GM21515 (cell line): ENCODE measurements around the gene TYRP1.

Experiments
- ATAC-seq: cut with Tn5 transposase; IDR thresholded peaks from one replicate; pipeline ENCODE4 v1.9.1; 2021; ENCODE audit not compliant: unreplicated experiment

Gene TYRP1

GRCh38 chr9:12696931-12697622 is 3.9 kb downstream of the TYRP1 start:
- ATAC-seq: no peak

DNA sequence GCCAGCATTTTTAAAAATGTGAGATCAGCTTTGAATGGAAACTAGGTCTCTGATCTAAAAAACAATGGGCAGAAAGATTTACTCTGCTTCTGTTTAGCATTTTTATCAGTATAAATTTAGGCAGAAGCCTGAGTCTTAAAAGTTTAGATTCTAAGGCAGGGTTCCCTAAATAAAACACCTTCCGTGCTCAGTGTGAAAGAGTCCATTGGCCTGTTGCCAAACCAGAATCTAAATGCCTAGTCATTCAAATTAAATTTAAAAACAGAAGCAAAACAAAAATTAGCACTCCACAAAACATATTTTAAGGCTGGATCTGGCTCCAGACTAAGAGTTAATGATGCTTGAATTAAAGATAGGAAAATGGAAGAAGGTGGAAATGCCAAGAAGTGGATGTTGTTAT is 4.5 kb downstream of the TYRP1 start:
- ATAC-seq: no peak

- ATAC-seq: no peak
Observed at GRCh38 chr9:12698266-12698665, 5.1 kb downstream of the TYRP1 start.

DNA sequence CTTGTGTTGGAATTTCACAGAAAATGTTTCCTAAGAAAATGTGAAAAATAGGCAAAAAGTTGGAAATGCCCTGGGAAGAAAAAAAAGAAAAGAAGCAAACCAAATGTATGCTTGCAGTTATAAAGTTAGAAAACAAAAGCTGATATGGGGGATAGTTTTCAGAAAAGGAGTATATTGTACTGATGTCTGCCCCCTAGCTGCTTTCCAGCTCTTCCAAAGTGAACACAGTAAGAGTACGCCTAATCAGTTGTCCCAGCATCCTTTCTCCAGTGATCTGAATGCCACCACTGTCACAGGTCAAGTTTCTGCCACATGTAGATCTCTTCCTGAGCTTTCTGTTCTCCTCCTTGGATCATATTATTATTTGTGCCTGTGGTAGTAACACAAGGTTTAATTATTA is 5.8 kb downstream of the TYRP1 start:
- no peak for ATAC-seq

- no peak for ATAC-seq
Observed at GRCh38 chr9:12699529-12699928, 6.3 kb downstream of the TYRP1 start.

DNA sequence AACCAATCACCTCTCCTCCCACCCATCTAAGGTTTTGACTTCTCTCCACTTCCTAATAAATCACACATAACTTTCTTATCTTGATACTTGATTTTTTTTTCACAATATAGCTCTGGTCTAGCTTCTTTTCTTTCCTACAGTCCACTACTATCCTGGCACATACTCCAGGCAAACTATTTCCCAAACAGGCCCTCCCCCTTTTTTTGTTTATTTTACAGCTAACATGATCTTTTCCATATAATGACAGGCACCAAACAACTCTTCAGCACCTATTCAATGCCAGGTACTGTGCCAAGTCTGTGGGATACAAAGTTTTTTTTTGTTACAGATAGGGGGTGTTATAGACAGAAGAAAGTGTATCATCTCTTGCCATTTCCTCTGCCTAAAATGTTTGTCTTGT is 7.9 kb downstream of the TYRP1 start:
- ATAC-seq: no peak

GRCh38 chr9:12702160-12702758 is 9.1 kb downstream of the TYRP1 start:
- ATAC-seq: no peak

DNA sequence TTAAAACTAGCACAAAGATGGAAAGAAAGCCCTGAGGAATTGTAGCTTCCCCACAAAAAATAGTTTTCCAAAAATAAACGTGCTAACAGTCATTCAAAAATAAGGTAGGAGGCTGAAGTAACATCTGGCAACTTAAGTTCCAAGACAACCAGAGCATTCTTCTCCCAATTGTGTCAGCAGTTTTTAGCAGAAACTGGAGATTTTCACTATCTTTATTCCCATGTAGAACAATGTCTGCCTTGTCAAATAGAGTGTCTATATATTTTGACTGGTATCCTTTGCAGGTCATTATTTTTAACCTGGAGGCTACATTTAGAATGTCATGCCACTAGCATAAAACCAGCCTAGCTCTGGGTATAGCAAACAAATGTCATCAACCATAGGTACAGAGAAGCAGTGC is 10.8 kb downstream of the TYRP1 start:
- ATAC-seq: no peak

DNA sequence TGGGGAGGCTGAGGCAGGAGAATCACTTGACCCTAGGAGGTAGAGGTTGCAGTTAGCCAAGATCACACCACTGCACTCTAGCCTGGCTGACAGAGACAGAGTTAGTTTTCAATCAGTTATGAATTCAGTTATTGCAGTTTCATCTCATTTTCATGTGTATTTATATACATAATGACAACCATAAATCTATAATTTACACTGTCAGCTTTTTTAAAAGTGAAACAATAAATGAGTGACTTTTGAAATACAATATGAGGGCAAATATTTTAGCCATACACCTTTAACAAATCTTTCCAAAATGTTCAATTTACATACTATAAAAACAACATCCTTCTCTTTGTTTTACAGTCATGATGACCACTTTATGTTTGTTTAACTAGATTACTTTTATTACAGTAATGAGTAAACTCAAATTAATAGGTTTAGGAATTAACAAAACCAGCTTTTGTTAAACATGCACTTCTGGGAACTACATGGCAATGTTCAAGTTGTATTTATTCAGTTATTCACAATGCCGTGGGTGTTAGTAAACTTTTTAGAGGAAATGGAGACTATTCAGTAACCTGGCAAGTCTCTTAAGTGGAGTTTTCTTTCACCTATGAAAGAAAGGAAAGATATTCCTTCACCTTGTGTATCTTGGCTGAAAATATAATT is 12.7 kb downstream of the TYRP1 start:
- ATAC-seq: no peak

DNA sequence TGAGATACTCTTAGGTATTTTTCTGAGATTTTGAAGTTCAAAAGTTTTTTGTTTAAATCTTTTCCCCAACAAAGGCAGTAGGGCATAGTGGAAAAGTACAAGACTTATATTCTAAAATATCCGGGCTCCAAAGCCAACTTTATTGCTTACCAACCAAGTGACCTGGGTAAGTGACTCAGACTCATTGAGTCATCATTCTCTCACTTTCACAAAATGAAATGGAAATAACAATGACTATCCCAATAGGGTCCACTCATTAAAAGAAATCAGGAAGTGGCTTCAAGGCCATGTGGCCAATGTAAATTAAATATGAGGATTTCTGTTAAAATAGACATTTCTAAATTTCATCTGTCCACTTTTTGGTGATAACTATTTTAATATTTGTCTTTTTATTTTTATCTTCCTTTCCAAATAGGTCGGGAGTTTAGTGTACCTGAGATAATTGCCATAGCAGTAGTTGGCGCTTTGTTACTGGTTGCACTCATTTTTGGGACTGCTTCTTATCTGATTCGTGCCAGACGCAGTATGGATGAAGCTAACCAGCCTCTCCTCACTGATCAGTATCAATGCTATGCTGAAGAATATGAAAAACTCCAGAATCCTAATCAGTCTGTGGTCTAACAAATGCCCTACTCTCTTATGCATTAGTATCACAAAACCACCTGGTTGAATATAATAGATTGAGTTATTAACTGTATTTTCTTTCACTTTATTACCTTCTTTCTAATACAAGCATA is 15.5 kb downstream of the TYRP1 start:
- ATAC-seq: no peak

DNA sequence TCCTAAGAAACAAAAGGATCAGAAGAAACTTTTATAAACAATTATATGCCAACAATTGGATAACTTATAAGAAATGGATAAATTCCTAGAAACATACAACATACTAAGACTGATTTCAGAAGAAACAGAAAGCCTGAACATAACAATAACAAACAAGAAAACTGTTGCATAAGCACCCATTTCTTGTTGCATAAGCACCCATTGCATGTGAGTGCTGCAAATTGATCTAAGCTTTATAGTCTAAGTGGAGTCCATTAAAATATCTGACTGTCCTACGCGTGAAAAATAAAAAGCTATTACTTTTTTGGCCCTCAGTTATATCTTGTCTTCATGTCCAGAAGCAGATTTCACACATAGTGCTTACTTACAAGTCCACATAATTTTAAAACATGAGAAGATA is 19.3 kb downstream of the TYRP1 start:
- ATAC-seq: no peak

DNA sequence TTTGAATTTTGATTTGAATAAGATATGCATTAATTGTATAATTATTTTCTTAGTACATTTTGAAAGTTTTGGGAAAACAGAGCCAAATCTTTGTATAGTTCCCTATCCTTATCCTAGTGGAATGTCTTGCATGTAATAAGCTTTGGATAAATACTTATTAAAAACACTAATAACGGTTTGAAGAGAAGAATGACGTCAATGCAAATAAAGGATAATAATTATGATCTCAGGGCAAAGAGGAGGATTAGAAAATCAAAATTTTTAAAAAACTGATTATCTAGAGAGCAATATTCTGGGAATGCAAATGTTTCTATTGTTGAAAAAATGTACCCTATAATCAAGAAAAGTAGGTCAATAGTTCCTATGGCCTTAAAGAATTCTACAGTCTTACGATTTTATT is 22.1 kb downstream of the TYRP1 start:
- ATAC-seq: no peak

GRCh38 chr9:12716823-12717600 is 23.8 kb downstream of the TYRP1 start:
- no peak for ATAC-seq

DNA sequence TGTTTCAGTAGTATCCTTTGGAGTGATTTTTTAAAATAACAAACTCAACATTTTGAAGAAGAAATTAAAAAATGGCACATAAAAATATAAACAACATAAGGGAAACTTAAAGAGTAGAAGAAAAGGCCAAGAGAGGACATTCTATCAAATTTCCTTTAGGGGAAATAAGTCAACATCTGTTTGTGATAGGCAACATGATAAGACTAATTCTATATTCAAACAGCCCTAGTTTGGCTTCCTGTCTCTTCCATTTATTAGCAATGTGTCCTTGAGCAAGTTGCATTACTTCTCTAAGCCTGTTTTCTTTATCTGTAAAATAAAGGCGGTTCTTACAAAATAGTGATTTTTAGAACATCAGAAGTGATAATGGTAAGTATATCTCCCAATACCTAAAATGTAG is 24.7 kb downstream of the TYRP1 start:
- ATAC-seq: no peak

DNA sequence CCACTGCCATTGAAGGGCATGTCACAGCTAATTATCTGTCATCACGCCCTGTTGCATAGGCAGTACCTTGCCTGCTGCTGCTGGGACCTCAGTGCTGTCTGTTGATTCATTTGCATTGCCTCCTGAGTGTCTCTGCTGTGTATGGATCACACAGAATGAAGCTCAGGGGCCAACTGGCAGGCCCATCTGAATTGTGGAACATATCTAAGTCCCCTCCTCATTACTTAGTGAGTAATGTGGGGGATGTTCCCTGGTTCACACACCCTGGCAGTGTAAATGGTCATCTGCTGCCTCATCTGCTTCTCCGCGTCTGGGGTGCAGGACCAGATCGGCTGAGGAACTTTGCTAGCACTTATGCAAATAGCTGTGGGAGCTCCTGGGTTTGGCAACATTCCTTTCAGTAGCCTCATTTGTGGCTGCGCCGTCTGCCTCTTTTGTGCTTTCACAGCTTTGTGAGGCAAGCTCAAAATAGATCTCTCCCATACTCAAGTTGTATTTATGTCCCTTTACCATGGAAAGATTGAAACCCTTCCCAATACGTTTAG is 25.4 kb downstream of the TYRP1 start:
- ATAC-seq: no peak

- no peak for ATAC-seq
Observed at GRCh38 chr9:12719431-12719830, 26.2 kb downstream of the TYRP1 start.

DNA sequence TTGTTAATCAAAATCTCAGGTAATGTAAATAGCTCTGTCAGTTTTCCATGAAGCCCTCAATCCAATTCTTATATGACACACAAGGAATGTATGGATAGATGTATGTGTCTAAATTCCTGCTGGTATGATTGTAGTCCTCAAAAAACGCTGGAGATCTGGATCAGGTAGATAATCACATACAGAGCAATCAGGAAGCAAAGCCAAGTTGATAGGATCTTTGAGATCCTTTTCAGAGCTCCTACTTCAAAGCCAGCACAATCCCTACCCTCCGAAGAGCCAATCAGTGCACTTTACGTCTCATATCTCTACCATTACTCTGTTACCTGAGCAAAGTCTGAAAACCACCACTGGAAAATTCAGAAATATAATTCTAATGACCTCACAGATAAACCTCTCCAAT is 27.4 kb downstream of the TYRP1 start:
- no peak for ATAC-seq

- ATAC-seq: no peak
Observed at GRCh38 chr9:12722131-12722530, 28.9 kb downstream of the TYRP1 start.

GRCh38 chr9:12723409-12724028 is 30.3 kb downstream of the TYRP1 start:
- ATAC-seq: no peak

DNA sequence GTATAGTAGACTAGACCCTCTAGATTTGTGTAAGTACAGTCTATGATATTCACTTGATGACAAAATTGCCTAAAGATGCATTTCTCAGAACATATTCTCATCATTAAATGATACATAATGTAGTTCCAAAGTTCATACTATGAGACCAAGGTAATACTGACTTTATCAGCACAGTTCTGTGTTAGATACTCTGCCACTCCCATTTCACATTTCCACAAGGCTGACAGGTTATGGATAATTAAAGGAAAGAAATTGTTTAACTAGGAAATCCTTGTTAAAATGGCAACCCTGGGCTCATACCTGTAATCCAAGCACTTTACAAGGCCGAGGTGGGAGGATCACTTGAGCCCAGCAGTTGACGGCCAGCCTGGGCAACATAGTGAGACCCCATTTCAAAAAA is 33.6 kb downstream of the TYRP1 start:
- no peak for ATAC-seq
